ENCODE data around the gene LGALS4.
"Not testable (repeated sequence)": the region's sequence is repeated elsewhere in the genome, so short reads cannot be mapped to it uniquely, and the experiment has no call there.

GRCh38 chr19:38825936-38826335, 13.2 kb upstream of the LGALS4 start:
- not testable (repeated sequence) for TF ChIP-seq CTCF, POLR2A (IDR thresholded peaks at IDR 0.05)

Data from right lobe of liver (tissue), 4 donors.